Chondrocyte (in vitro differentiated cells): Measurements from ENCODE around the gene MCOLN1. TPM values are rescaled to one million over a fixed set of nuclear protein-coding genes. Genes with fewer than 3 reads are reported as not detected.
A peak's percentile ranks its signal among the peaks of the same experiment; 100 is the strongest.

Source experiments
- DNase-seq: peaks from one replicate; pipeline ENCODE4 v3.0.0; 2021; ENCODE audit warnings: mixed read lengths, low spot score
- H3K27ac Mint-ChIP-seq: one replicate; pipeline ENCODE4 v1.8.0; 2021; ENCODE audit warnings: mild to moderate bottlenecking, moderate library complexity, mixed read lengths; ENCODE audit not compliant: unreplicated experiment
- H3K27me3 Mint-ChIP-seq: 2 replicates; pipeline ENCODE4 v1.8.0; 2021; ENCODE audit warnings: low read depth, mixed read lengths
- H3K36me3 Mint-ChIP-seq: 2 replicates; pipeline ENCODE4 v1.8.0; 2021; ENCODE audit warnings: low read depth, mixed read lengths
- H3K4me1 Mint-ChIP-seq: 2 replicates; pipeline ENCODE4 v1.8.0; 2021; ENCODE audit warnings: low read depth, mild to moderate bottlenecking, mixed read lengths
- H3K4me3 Mint-ChIP-seq: one replicate; pipeline ENCODE4 v1.8.0; 2021; ENCODE audit warnings: mild to moderate bottlenecking, moderate library complexity, mixed read lengths; ENCODE audit not compliant: unreplicated experiment
- H3K9me3 Mint-ChIP-seq: 2 replicates; pipeline ENCODE4 v1.8.0; 2021; ENCODE audit warnings: low read depth, mixed read lengths
- CTCF ChIP-seq: fragments of 200-600 bp; sonication (generic); IDR thresholded peaks from 2 replicates; pipeline ENCODE4 v1.5.0; 2021; ENCODE audit warnings: antibody characterized with exemption, mild to moderate bottlenecking, moderate library complexity
- total RNA-seq: library from RNA; stranded (reverse); gene quantifications from 3 replicates; pipeline ENCODE4 v1.2.1, GENCODE V29; 2021

Gene MCOLN1
- total RNA-seq, 1 donor from 2014 or later = 27.9 TPM

DNA sequence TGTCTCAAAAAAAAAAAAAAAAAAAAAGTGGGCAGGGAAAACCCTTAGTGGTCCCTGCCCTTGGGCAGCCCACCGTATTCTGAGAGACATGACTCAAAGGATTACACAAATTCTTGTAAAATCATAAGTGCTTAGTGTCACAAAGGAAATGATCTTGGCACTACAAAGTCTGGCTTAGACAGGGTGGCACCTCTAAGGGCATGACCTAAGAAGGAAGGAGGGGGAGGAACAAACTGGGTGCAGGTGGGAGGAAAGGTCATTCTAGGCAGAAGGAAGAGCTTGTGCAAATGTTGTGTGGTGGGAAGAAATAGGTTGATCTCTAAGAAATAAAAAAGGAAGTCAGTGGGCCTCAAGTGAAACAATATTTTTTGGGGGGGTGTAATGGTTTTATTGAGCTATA, 23.5 kb downstream of the MCOLN1 start:
- no peak for DNase-seq
- H3K4me1 Mint-ChIP-seq = no peaks in the 10 kb centered on the region
- H3K4me3 Mint-ChIP-seq = no peak overlapping the region
- TF ChIP-seq CTCF = no peak
- H3K27ac Mint-ChIP-seq = no peak overlapping the region
- peaks cover 15% of the 10 kb centered on the region for H3K36me3 Mint-ChIP-seq
- no peaks in the 10 kb centered on the region for H3K27me3 Mint-ChIP-seq
- no peaks in the 10 kb centered on the region for H3K9me3 Mint-ChIP-seq

GRCh38 chr19:7547159-7547558, 24.7 kb downstream of the MCOLN1 start:
- H3K27me3 Mint-ChIP-seq = no peaks in the 10 kb centered on the region
- H3K27ac Mint-ChIP-seq = no peak overlapping the region
- no peaks in the 10 kb centered on the region for H3K9me3 Mint-ChIP-seq
- no peak overlapping the region for H3K4me3 Mint-ChIP-seq
- peaks cover 15% of the 10 kb centered on the region for H3K36me3 Mint-ChIP-seq
- TF ChIP-seq CTCF = no peak
- DNase-seq = no peak
- no peaks in the 10 kb centered on the region for H3K4me1 Mint-ChIP-seq

- no peaks in the 10 kb centered on the region for H3K27me3 Mint-ChIP-seq
- H3K4me3 Mint-ChIP-seq = no peak overlapping the region
- H3K36me3 Mint-ChIP-seq = peaks cover 15% of the 10 kb centered on the region
- no peak for TF ChIP-seq CTCF
- no peak overlapping the region for H3K27ac Mint-ChIP-seq
- DNase-seq = no peak
- H3K4me1 Mint-ChIP-seq = no peaks in the 10 kb centered on the region
- no peaks in the 10 kb centered on the region for H3K9me3 Mint-ChIP-seq
Measured at GRCh38 chr19:7549429-7550148, 27.2 kb downstream of the MCOLN1 start.

- Mint-ChIP-seq H3K4me1 (no peaks in the 10 kb centered on the region), H3K9me3 (no peaks in the 10 kb centered on the region), H3K4me3 (no peak overlapping the region), H3K36me3 (peaks cover 15% of the 10 kb centered on the region), H3K27me3 (no peaks in the 10 kb centered on the region), H3K27ac (no peak overlapping the region)
- DNase-seq = no peak
- TF ChIP-seq CTCF = no peak
Measured at GRCh38 chr19:7550169-7550770, 27.8 kb downstream of the MCOLN1 start.

DNA sequence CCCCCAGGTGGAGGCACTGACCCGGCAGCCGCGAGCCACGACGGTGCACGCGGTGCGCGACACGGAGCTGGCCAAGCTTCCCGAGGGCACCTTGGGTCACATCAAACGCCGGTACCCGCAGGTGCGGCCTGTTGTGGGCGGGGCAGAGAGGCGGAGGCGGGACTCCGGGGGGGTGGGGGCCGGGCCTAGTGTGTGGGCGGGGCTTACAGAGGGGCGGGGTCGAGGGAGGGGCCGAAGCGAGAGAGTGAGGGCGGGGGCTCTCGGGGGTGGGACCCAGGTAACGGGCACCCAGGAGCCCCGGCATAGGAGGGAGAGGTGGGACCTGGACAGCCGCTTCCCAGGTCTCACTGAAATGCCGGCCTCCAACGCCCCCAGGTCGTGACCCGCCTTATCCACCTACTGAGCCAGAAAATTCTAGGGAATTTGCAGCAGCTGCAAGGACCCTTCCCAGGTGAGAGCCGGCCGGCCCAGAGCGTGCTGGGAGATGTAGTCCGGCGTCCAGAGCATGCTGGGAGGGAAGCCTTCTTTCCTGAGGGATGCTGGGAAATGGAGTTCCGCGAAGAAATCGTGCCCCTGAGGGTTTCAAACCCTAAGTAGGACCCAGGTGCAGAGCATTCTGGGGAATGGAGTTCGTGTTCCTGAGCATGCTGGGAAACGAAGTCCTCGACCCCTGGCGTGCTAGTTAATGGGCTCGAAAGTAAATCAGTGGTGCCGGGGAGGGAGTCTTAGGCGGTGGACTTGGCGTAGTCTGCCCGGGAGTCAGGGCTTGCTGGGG, 28.8 kb downstream of the MCOLN1 start:
- Mint-ChIP-seq H3K27me3 (no peaks in the 10 kb centered on the region), H3K27ac (peak overlapping the region; percentile 49), H3K4me3 (peak overlapping the region; percentile 34)

More for the DNA sequence above, 28.8 kb downstream of the MCOLN1 start:
- no peak for DNase-seq
- no peaks in the 10 kb centered on the region for H3K4me1 Mint-ChIP-seq
- H3K9me3 Mint-ChIP-seq = no peaks in the 10 kb centered on the region
- peaks cover 14% of the 10 kb centered on the region for H3K36me3 Mint-ChIP-seq
- no peak for TF ChIP-seq CTCF
